Stomach (tissue), 9 donors: ENCODE results near the gene CENPO. TPM values are rescaled to one million over a fixed set of nuclear protein-coding genes. Genes with fewer than 3 reads are reported as not detected.

Source experiments
- DNase-seq, 2 donors: peaks; one replicate each; pipeline versions ENCODE4 v3.0.0 to v3.0.0-alpha.2; 2013 to 2019
- H3K27ac ChIP-seq, 5 donors: fragments of 200-600 bp in 4 of 5; sonication (generic) in 4 of 5; one replicate each; pipeline ENCODE4 v1.5.1; 2013 to 2019; ENCODE audit warnings: mild to moderate bottlenecking in 1 of 5, moderate library complexity in 1 of 5
- H3K27me3 ChIP-seq, 3 donors: fragments of 200-600 bp; sonication (generic); one replicate each; pipeline ENCODE4 v1.5.1; 2017 to 2019; ENCODE audit warnings: mixed run types in 1 of 3
- H3K36me3 ChIP-seq, 4 donors: fragments of 200-600 bp; sonication (generic); 1 replicate in 3 of 4; 2 replicates in 1 of 4; pipeline ENCODE4 v1.5.1; 2016 to 2019
- H3K4me1 ChIP-seq, 4 donors: fragments of 200-600 bp; sonication (generic); one replicate each; pipeline ENCODE4 v1.5.1; 2016 to 2019
- H3K4me3 ChIP-seq, 4 donors: fragments of 200-600 bp; sonication (generic) in 3 of 4; one replicate each; pipeline ENCODE4 v1.5.1; 2016 to 2019; ENCODE audit warnings: mild to moderate bottlenecking in 1 of 4
- H3K9me3 ChIP-seq, 4 donors: fragments of 200-600 bp; sonication (generic); one replicate each; pipeline ENCODE4 v1.5.1; 2016 to 2019
- CTCF ChIP-seq, 7 experiments: fragments of 450-650 bp in 4 of 7; fragments of 200-600 bp in 3 of 7; sonication (generic) in 3 of 7; IDR thresholded peaks; one replicate each; pipeline ENCODE4 v1.5.1; 2016 to 2019; ENCODE audit warnings: antibody characterized with exemption in 7 of 7, control low read depth in 2 of 7, mild to moderate bottlenecking in 1 of 7
- EP300 ChIP-seq: sonication (generic); formaldehyde crosslinking; IDR thresholded peaks from one replicate; pipeline ENCODE4 v1.6.1; 2017; ENCODE audit warnings: antibody characterized with exemption
- POLR2A ChIP-seq, 4 donors: fragments of 450-650 bp; IDR thresholded peaks; one replicate each; pipeline ENCODE4 v1.6.1; 2016; ENCODE audit warnings: antibody characterized with exemption in 4 of 4, control low read depth in 2 of 4, mild to moderate bottlenecking in 1 of 4, moderate library complexity in 1 of 4
- POLR2AphosphoS5 ChIP-seq, 3 donors: sonication (generic); formaldehyde crosslinking; IDR thresholded peaks; one replicate each; pipeline ENCODE4 v1.6.1; 2016; ENCODE audit warnings: antibody characterized with exemption in 3 of 3
- WGBS, 5 donors: extraction: QIAGEN DNeasy Blood & Tissue Kit in 3 of 5; methylation state at CpG; one replicate each; pipeline versions ENCODE4 v1.1.5 to v1.1.7; 2013 to 2018; 5-methylcytosine and 5-hydroxymethylcytosine counted together
- intact Hi-C: fragments of 100-400 bp; cut with DNase I; formaldehyde crosslinking; loops from one replicate; pipeline ENCODE4 v1.15.1; 2023; ENCODE audit warnings: low total_unique reads
- polyA plus RNA-seq, 3 donors: library from polyadenylated mRNA; stranded (reverse); fragments of 200-250 nt; gene quantifications; one replicate each; pipeline ENCODE4 v1.2.3, GENCODE V29; 2013
- total RNA-seq, 5 donors: library from RNA; depleted of rRNA; stranded (reverse); fragments of >200 nt; gene quantifications; one replicate each; pipeline versions ENCODE4 v1.1.0 to v1.2.3, GENCODE V29; 2014 to 2016
- donor health status: healthy with polysubstance abuse.
- donor health status: Bipolar disorder and iron deficiency.
- donor health status: healthy.

The CENPO gene
- total and polyA plus RNA-seq, 8 donors, result 1.3 to 70.0 (median 5.0) TPM

DNA sequence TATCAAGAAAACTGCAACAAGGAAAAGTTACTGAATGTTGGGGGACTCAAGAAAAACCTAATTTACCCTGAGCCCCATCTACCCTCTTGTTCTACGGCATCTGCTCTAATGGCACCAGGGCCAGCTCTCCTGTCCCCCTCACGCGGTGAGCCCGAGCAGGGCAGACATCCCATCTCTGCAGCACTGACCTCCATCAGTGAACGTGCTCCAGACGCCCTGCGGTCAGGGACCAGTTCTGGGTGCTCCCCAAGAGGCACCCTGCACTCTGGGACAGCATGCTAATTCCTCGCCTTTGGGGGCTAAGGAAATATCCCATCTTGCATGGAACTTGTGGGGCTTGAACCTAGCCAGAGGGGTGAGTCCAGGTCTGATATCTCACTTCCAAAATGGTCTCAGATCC lies 43.0 kb downstream of the CENPO start:
- peaks cover 0 to 81% (median 75%) of the 10 kb centered on the region in 4 donors for H3K36me3 ChIP-seq
- no peaks in the 10 kb centered on the region for H3K4me1 ChIP-seq
- no peaks in the 10 kb centered on the region for H3K9me3 ChIP-seq
- 90 to 99% (median 97%) methylated on average over 8 of the region's 8 CpGs for WGBS, 5 donors
- no peak for DNase-seq
- H3K27me3 ChIP-seq, result no peaks in the 10 kb centered on the region
- H3K4me3 ChIP-seq, result no peak overlapping the region
- intact Hi-C loops, result no loop called here
- H3K27ac ChIP-seq, result no peak overlapping the region
- TF ChIP-seq CTCF (IDR thresholded peaks at IDR 0.05), result no peak
- no peak for TF ChIP-seq EP300
- TF ChIP-seq POLR2A (IDR thresholded peaks at IDR 0.05), result no peak
- no peak for TF ChIP-seq POLR2AphosphoS5 (IDR thresholded peaks at IDR 0.05)

- Histone ChIP-seq H3K27me3 (no peaks in the 10 kb centered on the region), H3K9me3 (no peaks in the 10 kb centered on the region), H3K27ac (no peak overlapping the region), H3K4me1 (no peaks in the 10 kb centered on the region), H3K36me3 (peaks cover 0 to 83% (median 80%) of the 10 kb centered on the region in 4 donors), H3K4me3 (no peak overlapping the region)
- DNase-seq, result no peak
- WGBS, 5 donors, result 93 to 98% (median 93%) methylated on average over 6 to 9 of the region's 9 CpGs
- no peak for TF ChIP-seq POLR2A (IDR thresholded peaks at IDR 0.05)
- no peak for TF ChIP-seq EP300
- TF ChIP-seq CTCF (IDR thresholded peaks at IDR 0.05), result no peak
- no peak for TF ChIP-seq POLR2AphosphoS5 (IDR thresholded peaks at IDR 0.05)
- intact Hi-C loops, result no loop called here
Measured at GRCh38 chr2:24836706-24837105, 43.5 kb downstream of the CENPO start.

- Histone ChIP-seq H3K27ac (no peak overlapping the region), H3K36me3 (peaks cover 0 to 96% (median 81%) of the 10 kb centered on the region in 4 donors), H3K27me3 (no peaks in the 10 kb centered on the region), H3K9me3 (no peaks in the 10 kb centered on the region), H3K4me3 (no peak overlapping the region), H3K4me1 (no peaks in the 10 kb centered on the region)
- 81 to 94% (median 91%) methylated on average over 5 of the region's 5 CpGs for WGBS, 5 donors
- no peak for DNase-seq
- intact Hi-C loops, result no loop called here
- TF ChIP-seq POLR2A (IDR thresholded peaks at IDR 0.05) (no peak), POLR2AphosphoS5 (IDR thresholded peaks at IDR 0.05) (no peak), CTCF (IDR thresholded peaks at IDR 0.05) (no peak), EP300 (no peak)
Measured at GRCh38 chr2:24837996-24838513, 44.8 kb downstream of the CENPO start.

GRCh38 chr2:24838541-24838940 lies 45.3 kb downstream of the CENPO start:
- Histone ChIP-seq H3K9me3 (no peaks in the 10 kb centered on the region), H3K4me1 (no peaks in the 10 kb centered on the region), H3K27me3 (no peaks in the 10 kb centered on the region), H3K27ac (no peak overlapping the region), H3K4me3 (no peak overlapping the region), H3K36me3 (peaks cover 0 to 92% (median 78%) of the 10 kb centered on the region in 4 donors)
- TF ChIP-seq EP300 (no peak), POLR2AphosphoS5 (IDR thresholded peaks at IDR 0.05) (no peak), POLR2A (IDR thresholded peaks at IDR 0.05) (no peak), CTCF (IDR thresholded peaks at IDR 0.05) (no peak)
- intact Hi-C loops, result no loop called here
- no peak for DNase-seq
- 95 to 97% (median 95%) methylated on average over 17 to 18 of the region's 18 CpGs for WGBS, 5 donors
